HepG2 (cell line): ENCODE results near the gene METAP1D. TPM values are rescaled to one million over a fixed set of nuclear protein-coding genes. Genes with fewer than 3 reads are reported as not detected.

Experiments
- CBX2 ChIP-seq, 2 experiments: fragments of 200-600 bp in 1 of 2; sonication (generic); formaldehyde crosslinking in 1 of 2; IDR thresholded peaks; 2 replicates each; pipeline versions ENCODE4 v1.7.0 to v1.8.1; 2018 to 2022; ENCODE audit warnings: low read depth in 2 of 2, low read length in 1 of 2, mild to moderate bottlenecking in 1 of 2, missing genetic modification reagents in 1 of 2
- GABPA ChIP-seq, 2 experiments: IDR thresholded peaks; 2 replicates each; pipeline ENCODE4 v1.6.1; 2011 to 2016; ENCODE audit warnings: low read depth in 2 of 2, low read length in 1 of 2, missing biosample characterization in 1 of 2, missing genetic modification characterization in 1 of 2
- HOXA9 ChIP-seq: sonication (generic); formaldehyde crosslinking; IDR thresholded peaks from 2 replicates; pipeline ENCODE4 v1.8.1; 2022; ENCODE audit warnings: missing genetic modification reagents, mild to moderate bottlenecking, moderate library complexity, borderline replicate concordance
- IRF9 ChIP-seq: sonication (generic); formaldehyde crosslinking; IDR thresholded peaks from 2 replicates; pipeline ENCODE4 v1.8.0; 2022; ENCODE audit warnings: missing genetic modification reagents, mild to moderate bottlenecking, borderline replicate concordance
- MXD3 ChIP-seq: IDR thresholded peaks from 2 replicates; pipeline ENCODE4 v1.6.1; 2016; ENCODE audit warnings: mild to moderate bottlenecking, missing biosample characterization, missing genetic modification reagents
- NFAT5 ChIP-seq: sonication (generic); formaldehyde crosslinking; IDR thresholded peaks from 2 replicates; pipeline ENCODE4 v1.4.0; 2020; ENCODE audit warnings: missing genetic modification reagents
- NONO ChIP-seq, 2 experiments: fragments of 450-650 bp in 1 of 2; sonication (generic) in 1 of 2; formaldehyde crosslinking in 1 of 2; IDR thresholded peaks in 1 of 2; conservative IDR thresholded peaks in 1 of 2; 2 replicates each; pipeline versions ENCODE4 v1.6.1 to v1.8.0; 2017 to 2022; ENCODE audit warnings: mild to moderate bottlenecking in 1 of 2, missing genetic modification reagents in 1 of 2, moderate library complexity in 1 of 2
- NR2F2 ChIP-seq: IDR thresholded peaks from 2 replicates; pipeline ENCODE4 v1.6.1; 2012; ENCODE audit warnings: low read depth, inconsistent platforms, borderline replicate concordance
- RARA ChIP-seq: IDR thresholded peaks from 2 replicates; pipeline ENCODE4 v1.6.1; 2016; ENCODE audit warnings: missing genetic modification reagents, missing compliant biosample characterization
- RBFOX2 ChIP-seq: fragments of 200-400 bp; formaldehyde crosslinking; IDR thresholded peaks from 2 replicates; pipeline ENCODE4 v1.6.1; 2017; ENCODE audit warnings: low read depth, mild to moderate bottlenecking, low read length
- RBM22 ChIP-seq: fragments of 200-400 bp; formaldehyde crosslinking; optimal IDR thresholded peaks from 2 replicates; pipeline ENCODE3; 2017; ENCODE audit warnings: mild to moderate bottlenecking, low read length, moderate library complexity
- REL ChIP-seq: sonication (generic); formaldehyde crosslinking; conservative IDR thresholded peaks from 2 replicates; pipeline ENCODE4 v1.8.0; 2022; ENCODE audit warnings: mild to moderate bottlenecking, missing genetic modification reagents, moderate library complexity
- SALL1 ChIP-seq: sonication (generic); formaldehyde crosslinking; IDR thresholded peaks from 2 replicates; pipeline ENCODE4 v1.8.0; 2022; ENCODE audit warnings: mild to moderate bottlenecking, missing genetic modification reagents
- SATB2 ChIP-seq: sonication (generic); formaldehyde crosslinking; IDR thresholded peaks from 2 replicates; pipeline ENCODE4 v1.5.0; 2020; ENCODE audit warnings: missing genetic modification reagents
- SNRNP70 ChIP-seq: fragments of 200-400 bp; formaldehyde crosslinking; IDR thresholded peaks from 2 replicates; pipeline ENCODE4 v1.6.1; 2017; ENCODE audit warnings: mild to moderate bottlenecking, low read depth, low read length, moderate library complexity
- SOX13 ChIP-seq, 3 experiments: fragments of 450-650 bp in 1 of 3; sonication (generic) in 1 of 3; formaldehyde crosslinking in 1 of 3; IDR thresholded peaks in 2 of 3; conservative IDR thresholded peaks in 1 of 3; 2 replicates each; pipeline versions ENCODE4 v1.5.0 to v1.6.1; 2016 to 2020; ENCODE audit warnings: antibody characterized with exemption in 1 of 3, mild to moderate bottlenecking in 1 of 3, missing compliant biosample characterization in 1 of 3, missing genetic modification reagents in 1 of 3, moderate library complexity in 1 of 3
- SRSF9 ChIP-seq: fragments of 200-400 bp; formaldehyde crosslinking; IDR thresholded peaks from 2 replicates; pipeline ENCODE4 v1.6.1; 2018; ENCODE audit warnings: borderline replicate concordance, mild to moderate bottlenecking, low read depth, low read length; ENCODE audit not compliant: insufficient read depth, poor library complexity, severe bottlenecking
- TARDBP ChIP-seq: sonication (generic); formaldehyde crosslinking; IDR thresholded peaks from 2 replicates; pipeline ENCODE4 v1.8.0; 2022; ENCODE audit warnings: mild to moderate bottlenecking, missing genetic modification reagents
- TSC22D2 ChIP-seq: sonication (generic); formaldehyde crosslinking; IDR thresholded peaks from 2 replicates; pipeline ENCODE4 v1.5.1; 2020; ENCODE audit warnings: missing genetic modification reagents, mild to moderate bottlenecking, borderline replicate concordance
- ZNF260 ChIP-seq: sonication (generic); formaldehyde crosslinking; IDR thresholded peaks from 2 replicates; pipeline ENCODE4 v1.4.0; 2020; ENCODE audit warnings: missing genetic modification reagents, low read depth, mild to moderate bottlenecking, borderline replicate concordance
- ZNF33B ChIP-seq: sonication (generic); formaldehyde crosslinking; IDR thresholded peaks from 2 replicates; pipeline ENCODE4 v1.5.1; 2020; ENCODE audit warnings: mild to moderate bottlenecking, missing genetic modification reagents
- polyA plus RNA-seq, 8 experiments: library from polyadenylated mRNA; depleted of rRNA in 3 of 8; stranded (reverse) in 7 of 8; unstranded in 1 of 8; fragments of >200 nt; fragmentation: Illumina TruSeq in 4 of 8; extraction: Trizol in 4 of 8; gene quantifications; 2 replicates each; pipeline versions ENCODE4 v1.2.1 to v1.2.3, GENCODE V29; 2011 to 2016; ENCODE audit warnings: low read depth in 4 of 8, missing spikeins in 1 of 8, mixed read lengths in 1 of 8; ENCODE audit not compliant: insufficient read depth in 1 of 8
- total RNA-seq, 5 experiments: library from RNA; depleted of rRNA; stranded (reverse); fragments of >200 nt; fragmentation: Illumina TruSeq; extraction: Trizol; gene quantifications; 2 replicates each; pipeline ENCODE4 v1.2.3, GENCODE V29; 2016; ENCODE audit warnings: low read depth in 1 of 5

METAP1D gene
- total and polyA plus RNA-seq, 2 of the 13 experiments (the other 11 are each of a cell fraction or from before 2014, with no cell fraction given), result 14.7 to 21.6 TPM

- TF ChIP-seq RBM22 (no peak), CBX2 (IDR thresholded peaks at IDR 0.05; ENCODE audit: low read depth, low read length) (no peak), CBX2 (CRISPR knock-in tag; IDR thresholded peaks at IDR 0.05; ENCODE audit: low read depth) (no peak), SRSF9 (no peak), MXD3 (CRISPR knock-in tag) (no peak), TSC22D2 (no peak), RBFOX2 (no peak), TARDBP (CRISPR knock-in tag) (no peak), SATB2 (CRISPR knock-in tag) (no peak), IRF9 (CRISPR knock-in tag) (no peak), ZNF260 (no peak), NR2F2 (no peak), SALL1 (no peak), RARA (CRISPR knock-in tag) (no peak), GABPA (IDR thresholded peaks at IDR 0.05; ENCODE audit: low read depth, low read length) (no peak), GABPA (CRISPR knock-in tag; IDR thresholded peaks at IDR 0.05; ENCODE audit: low read depth) (no peak), SOX13 (IDR thresholded peaks at IDR 0.05) (no peak), SOX13 (CRISPR knock-in tag; conservative IDR thresholded peaks at IDR 0.05 in 1 of 2, IDR thresholded peaks at IDR 0.05 in 1 of 2) (no peak), HOXA9 (CRISPR knock-in tag) (no peak), NFAT5 (no peak), NONO (IDR thresholded peaks at IDR 0.05) (no peak), NONO (CRISPR knock-in tag; conservative IDR thresholded peaks at IDR 0.05) (no peak), REL (CRISPR knock-in tag) (no peak), ZNF33B (CRISPR knock-in tag) (no peak), SNRNP70 (no peak)
These were observed 90.5 kb downstream of the METAP1D start (continued) for GRCh38 chr2:172090044-172090961.
